Activated naive CD8-positive, alpha-beta T cell treated with anti-CD3 and anti-CD28 coated beads for 36 hours (primary cell): ENCODE measurements around the gene TRAPPC3L. TPM values are rescaled to one million over a fixed set of nuclear protein-coding genes. Genes with fewer than 3 reads are reported as not detected.
A peak's percentile ranks its signal among the peaks of the same experiment; 100 is the strongest.

Experiments used
- DNase-seq: peaks from one replicate; pipeline ENCODE4 v3.0.0; 2021
- H3K27ac Mint-ChIP-seq: one replicate; pipeline ENCODE4 v1.8.0; 2022; ENCODE audit warnings: mild to moderate bottlenecking, moderate library complexity, mixed read lengths
- H3K27me3 Mint-ChIP-seq: one replicate; pipeline ENCODE4 v1.8.0; 2022; ENCODE audit warnings: mild to moderate bottlenecking, mixed read lengths
- H3K36me3 Mint-ChIP-seq: one replicate; pipeline ENCODE4 v1.8.0; 2021; ENCODE audit warnings: mild to moderate bottlenecking, mixed read lengths
- H3K4me1 Mint-ChIP-seq: one replicate; pipeline ENCODE4 v1.8.0; 2021; ENCODE audit warnings: mixed read lengths
- H3K4me3 Mint-ChIP-seq: one replicate; pipeline ENCODE4 v1.8.0; 2022; ENCODE audit warnings: mild to moderate bottlenecking, moderate library complexity, mixed read lengths
- H3K9me3 Mint-ChIP-seq: one replicate; pipeline ENCODE4 v1.8.0; 2022; ENCODE audit warnings: mixed read lengths
- total RNA-seq, 2 experiments: library from RNA; stranded (reverse); gene quantifications; one replicate each; pipeline ENCODE4 v1.2.3, GENCODE V29; 2021

Gene TRAPPC3L
- total RNA-seq, 2 experiments from 2014 or later = not detected

GRCh38 chr6:116475141-116475540 is 70.3 kb downstream of the TRAPPC3L start:
- Mint-ChIP-seq H3K27ac (no peak overlapping the region), H3K4me1 (peaks cover 18% of the 10 kb centered on the region), H3K4me3 (no peak overlapping the region), H3K36me3 (no peaks in the 10 kb centered on the region), H3K9me3 (peaks cover 3% of the 10 kb centered on the region), H3K27me3 (no peaks in the 10 kb centered on the region)
- no peak for DNase-seq

DNA sequence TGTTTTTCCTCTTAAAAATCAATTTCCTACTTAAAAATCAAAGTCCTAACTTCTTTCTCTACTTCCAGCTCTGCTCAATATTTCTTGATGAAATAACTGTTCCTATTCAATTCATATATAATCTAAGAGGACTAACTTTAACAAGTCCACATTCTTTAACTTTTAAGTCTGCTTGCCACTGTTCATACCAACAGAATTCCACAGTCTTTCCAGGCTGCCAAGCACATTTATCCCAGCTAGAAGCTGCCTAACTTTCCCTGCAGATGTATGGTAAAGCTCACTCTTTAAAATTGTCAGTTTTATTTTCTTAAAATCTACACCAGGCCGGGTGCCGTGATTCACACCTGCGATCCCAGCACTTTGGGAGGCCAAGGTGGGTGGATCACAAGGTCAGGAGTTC is 72.8 kb downstream of the TRAPPC3L start:
- no peak for DNase-seq
- Mint-ChIP-seq H3K9me3 (no peaks in the 10 kb centered on the region), H3K36me3 (no peaks in the 10 kb centered on the region), H3K4me1 (peaks cover 18% of the 10 kb centered on the region), H3K27me3 (peaks cover 2% of the 10 kb centered on the region), H3K4me3 (no peak overlapping the region), H3K27ac (no peak overlapping the region)

GRCh38 chr6:116471531-116471930 is 74.0 kb downstream of the TRAPPC3L start:
- DNase-seq = no peak
- H3K4me3 Mint-ChIP-seq = no peak overlapping the region
- no peaks in the 10 kb centered on the region for H3K9me3 Mint-ChIP-seq
- H3K4me1 Mint-ChIP-seq = peaks cover 18% of the 10 kb centered on the region
- no peaks in the 10 kb centered on the region for H3K36me3 Mint-ChIP-seq
- peaks cover 2% of the 10 kb centered on the region for H3K27me3 Mint-ChIP-seq
- no peak overlapping the region for H3K27ac Mint-ChIP-seq

DNA sequence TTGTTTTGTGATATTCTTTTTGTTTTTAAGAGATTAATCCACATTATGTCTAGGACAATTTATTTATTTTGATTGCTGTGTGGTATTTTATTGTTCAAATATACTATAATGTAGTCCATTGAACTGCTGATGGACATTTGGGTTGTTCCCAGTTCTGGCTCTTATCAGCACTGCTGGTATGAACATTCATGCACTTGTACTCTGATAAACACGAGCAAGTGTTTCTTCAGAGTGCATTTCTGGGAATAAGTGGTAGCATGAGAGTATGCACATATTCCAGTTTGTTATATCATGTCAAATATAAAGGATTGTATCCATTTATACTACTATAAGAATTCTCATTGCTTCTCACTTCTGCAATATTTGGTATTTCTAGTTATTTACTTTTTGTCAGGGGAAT is 77.2 kb downstream of the TRAPPC3L start:
- Mint-ChIP-seq H3K9me3 (no peaks in the 10 kb centered on the region), H3K27me3 (peaks cover 18% of the 10 kb centered on the region), H3K4me1 (peaks cover 7% of the 10 kb centered on the region), H3K36me3 (no peaks in the 10 kb centered on the region), H3K4me3 (no peak overlapping the region), H3K27ac (no peak overlapping the region)
- DNase-seq = no peak

GRCh38 chr6:116467514-116467913 is 78.0 kb downstream of the TRAPPC3L start:
- Mint-ChIP-seq H3K4me3 (no peak overlapping the region), H3K9me3 (no peaks in the 10 kb centered on the region)
- DNase-seq = no peak

DNA sequence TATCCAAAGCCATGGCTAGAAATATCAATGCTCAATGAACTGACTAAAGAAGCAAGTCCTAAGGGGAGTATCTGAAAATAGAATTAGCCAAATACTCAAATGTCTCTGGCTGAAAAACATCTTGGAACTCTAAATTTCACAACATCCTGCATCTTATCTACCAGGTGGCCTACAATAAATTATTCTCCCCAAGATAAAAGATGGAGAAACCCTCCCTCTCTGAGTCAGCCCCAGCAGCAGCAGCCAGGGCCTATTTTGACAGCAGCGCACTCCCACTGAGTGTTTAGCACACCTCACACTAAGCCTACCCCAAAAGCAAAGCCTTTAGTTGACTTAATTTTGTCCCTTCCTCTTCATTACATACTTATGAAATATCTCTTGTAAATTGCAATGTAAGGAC is 78.4 kb downstream of the TRAPPC3L start:
- H3K9me3 Mint-ChIP-seq = no peaks in the 10 kb centered on the region
- no peak overlapping the region for H3K4me3 Mint-ChIP-seq
- no peak overlapping the region for H3K27ac Mint-ChIP-seq
- no peak for DNase-seq
- no peaks in the 10 kb centered on the region for H3K36me3 Mint-ChIP-seq
- H3K4me1 Mint-ChIP-seq = peaks cover 7% of the 10 kb centered on the region
- peaks cover 28% of the 10 kb centered on the region for H3K27me3 Mint-ChIP-seq

More at GRCh38 chr6:116467514-116467913, 78.0 kb downstream of the TRAPPC3L start:
- Mint-ChIP-seq H3K27ac (no peak overlapping the region), H3K4me1 (peaks cover 7% of the 10 kb centered on the region), H3K36me3 (no peaks in the 10 kb centered on the region), H3K27me3 (peaks cover 26% of the 10 kb centered on the region)

DNA sequence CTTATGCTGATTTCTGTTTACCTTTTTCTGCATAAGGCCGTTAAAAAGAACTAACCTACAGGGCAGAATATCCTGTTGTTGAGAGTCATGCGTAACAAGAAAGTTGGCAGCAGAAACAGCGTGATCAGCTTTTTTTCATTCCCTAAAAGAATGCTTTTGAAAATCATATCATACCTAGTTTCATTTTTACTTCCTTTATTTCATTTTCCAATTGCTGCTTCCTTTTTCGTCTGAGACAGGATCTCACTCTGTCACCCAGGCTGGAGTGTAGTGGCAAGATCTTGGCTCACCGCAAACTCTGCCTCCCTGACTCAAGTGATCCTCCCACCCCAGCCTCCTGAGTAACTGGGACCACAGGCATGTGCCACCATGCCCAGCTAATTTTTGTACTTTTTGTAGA is 80.2 kb downstream of the TRAPPC3L start:
- peaks cover 16% of the 10 kb centered on the region for H3K4me1 Mint-ChIP-seq
- peaks cover 45% of the 10 kb centered on the region for H3K27me3 Mint-ChIP-seq
- no peaks in the 10 kb centered on the region for H3K36me3 Mint-ChIP-seq
- H3K4me3 Mint-ChIP-seq = no peak overlapping the region
- no peaks in the 10 kb centered on the region for H3K9me3 Mint-ChIP-seq
- H3K27ac Mint-ChIP-seq = no peak overlapping the region
- no peak for DNase-seq

GRCh38 chr6:116463301-116463700 is 82.2 kb downstream of the TRAPPC3L start:
- DNase-seq = no peak
- Mint-ChIP-seq H3K36me3 (no peaks in the 10 kb centered on the region), H3K4me1 (peaks cover 16% of the 10 kb centered on the region), H3K9me3 (no peaks in the 10 kb centered on the region), H3K27me3 (peaks cover 45% of the 10 kb centered on the region), H3K27ac (no peak overlapping the region), H3K4me3 (no peak overlapping the region)

DNA sequence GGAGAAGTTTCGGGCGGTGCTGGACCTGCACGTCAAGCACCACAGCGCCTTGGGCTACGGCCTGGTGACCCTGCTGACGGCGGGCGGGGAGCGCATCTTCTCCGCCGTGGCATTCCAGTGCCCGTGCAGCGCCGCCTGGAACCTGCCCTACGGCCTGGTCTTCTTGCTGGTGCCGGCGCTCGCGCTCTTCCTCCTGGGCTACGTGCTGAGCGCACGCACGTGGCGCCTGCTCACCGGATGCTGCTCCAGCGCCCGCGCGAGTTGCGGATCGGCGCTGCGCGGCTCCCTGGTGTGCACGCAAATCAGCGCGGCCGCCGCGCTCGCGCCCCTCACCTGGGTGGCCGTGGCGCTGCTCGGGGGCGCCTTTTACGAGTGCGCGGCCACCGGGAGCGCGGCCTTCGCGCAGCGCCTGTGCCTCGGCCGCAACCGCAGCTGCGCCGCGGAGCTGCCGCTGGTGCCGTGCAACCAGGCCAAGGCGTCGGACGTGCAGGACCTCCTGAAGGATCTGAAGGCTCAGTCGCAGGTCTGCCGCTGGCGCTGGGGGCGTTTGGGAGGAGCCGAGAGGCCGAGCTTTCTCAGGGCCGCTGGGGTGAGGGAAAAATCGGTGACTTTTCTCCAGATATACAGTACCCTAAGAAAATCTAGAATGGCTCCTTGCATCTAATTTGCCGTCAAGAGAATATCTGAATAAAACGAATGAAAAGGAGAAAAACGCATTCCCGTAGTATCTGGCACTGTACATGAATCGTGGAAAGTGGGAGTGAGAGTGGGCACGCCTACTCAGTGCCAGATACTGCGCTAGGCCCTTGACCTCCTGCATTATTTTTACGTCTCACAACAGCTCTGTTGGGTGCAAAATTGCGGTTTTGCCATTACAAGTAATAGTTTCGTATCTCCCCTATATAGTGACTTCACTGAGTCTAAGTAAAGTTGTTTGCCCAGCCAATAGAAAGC is 83.3 kb downstream of the TRAPPC3L start:
- peak overlapping the region; percentile 62 for H3K4me3 Mint-ChIP-seq
- H3K9me3 Mint-ChIP-seq = no peaks in the 10 kb centered on the region
- H3K27ac Mint-ChIP-seq = peak overlapping the region; percentile 71
- no peaks in the 10 kb centered on the region for H3K36me3 Mint-ChIP-seq
- peaks cover 16% of the 10 kb centered on the region for H3K4me1 Mint-ChIP-seq
- H3K27me3 Mint-ChIP-seq = peaks cover 43% of the 10 kb centered on the region
- peak; percentile 69 for DNase-seq

- peaks cover 19% of the 10 kb centered on the region for H3K4me1 Mint-ChIP-seq
- H3K27ac Mint-ChIP-seq = peak within 1 kb of the TSS; percentile 71
- peaks cover 43% of the 10 kb centered on the region for H3K27me3 Mint-ChIP-seq
- DNase-seq = no peak
- peak within 1 kb of the TSS; percentile 62 for H3K4me3 Mint-ChIP-seq
- no peaks in the 10 kb centered on the region for H3K36me3 Mint-ChIP-seq
- H3K9me3 Mint-ChIP-seq = no peaks in the 10 kb centered on the region
Observed at GRCh38 chr6:116461331-116461931, 84.1 kb downstream of the TRAPPC3L start, which contains the start of gene CALHM6. Gene CALHM6, plus strand, starts transcription at chr6:116461375. Its CDS starts 555 bp downstream, at chr6:116461930.

DNA sequence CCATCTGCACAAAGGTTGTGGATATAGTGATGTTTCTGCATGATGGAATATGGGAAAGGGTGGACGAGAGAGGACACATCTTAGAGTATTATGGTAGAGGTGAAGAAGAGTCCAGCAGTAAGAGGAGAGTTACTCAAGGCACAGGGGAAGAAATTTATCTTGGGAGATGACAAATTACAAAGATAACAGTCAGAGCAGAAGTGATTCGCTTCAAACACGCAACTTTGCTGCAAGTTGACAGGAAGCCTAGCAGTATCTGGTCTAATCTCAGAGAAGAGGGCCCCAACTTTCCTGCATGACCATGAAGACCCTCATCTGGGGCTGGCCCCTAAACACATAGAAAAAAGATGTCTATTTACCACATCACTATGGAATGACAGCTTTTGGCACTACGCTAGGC is 85.6 kb downstream of the TRAPPC3L start:
- Mint-ChIP-seq H3K36me3 (no peaks in the 10 kb centered on the region), H3K9me3 (no peaks in the 10 kb centered on the region), H3K27ac (no peak overlapping the region), H3K27me3 (peaks cover 39% of the 10 kb centered on the region), H3K4me1 (peaks cover 17% of the 10 kb centered on the region), H3K4me3 (no peak overlapping the region)
- DNase-seq = no peak

DNA sequence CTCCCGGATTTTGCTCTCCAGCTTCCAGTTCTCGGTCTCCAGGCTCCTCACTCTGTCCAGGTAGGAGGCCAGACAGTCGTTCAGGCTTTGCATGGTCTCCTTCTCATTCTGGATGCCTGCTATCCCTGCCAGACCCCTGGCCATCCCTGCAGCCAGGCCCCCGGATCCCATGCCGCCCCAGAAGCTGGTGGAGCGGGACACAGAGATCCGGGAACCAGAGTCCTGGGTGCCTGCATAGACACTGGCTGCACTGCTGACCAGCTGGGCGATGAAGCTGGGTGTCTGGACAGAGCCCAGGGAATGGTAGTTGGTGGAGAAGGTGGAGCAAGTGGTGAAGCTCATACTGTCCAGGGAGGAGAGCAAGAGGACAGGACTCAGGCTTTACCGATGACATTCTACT is 87.2 kb downstream of the TRAPPC3L start:
- no peak overlapping the region for H3K4me3 Mint-ChIP-seq
- peaks cover 12% of the 10 kb centered on the region for H3K4me1 Mint-ChIP-seq
- no peaks in the 10 kb centered on the region for H3K36me3 Mint-ChIP-seq
- DNase-seq = no peak
- H3K9me3 Mint-ChIP-seq = no peaks in the 10 kb centered on the region
- H3K27ac Mint-ChIP-seq = no peak overlapping the region
- peaks cover 27% of the 10 kb centered on the region for H3K27me3 Mint-ChIP-seq

GRCh38 chr6:116456927-116457326 is 88.6 kb downstream of the TRAPPC3L start:
- Mint-ChIP-seq H3K27ac (no peak overlapping the region), H3K9me3 (no peaks in the 10 kb centered on the region), H3K4me1 (peaks cover 12% of the 10 kb centered on the region), H3K36me3 (no peaks in the 10 kb centered on the region), H3K27me3 (peaks cover 16% of the 10 kb centered on the region), H3K4me3 (no peak overlapping the region)
- no peak for DNase-seq

- H3K9me3 Mint-ChIP-seq = no peaks in the 10 kb centered on the region
- no peaks in the 10 kb centered on the region for H3K36me3 Mint-ChIP-seq
- H3K4me1 Mint-ChIP-seq = peaks cover 10% of the 10 kb centered on the region
- H3K4me3 Mint-ChIP-seq = no peak overlapping the region
- peaks cover 10% of the 10 kb centered on the region for H3K27me3 Mint-ChIP-seq
- no peak for DNase-seq
- no peak overlapping the region for H3K27ac Mint-ChIP-seq
Observed at GRCh38 chr6:116456106-116456505, 89.4 kb downstream of the TRAPPC3L start.

- no peaks in the 10 kb centered on the region for H3K9me3 Mint-ChIP-seq
- H3K36me3 Mint-ChIP-seq = no peaks in the 10 kb centered on the region
- no peak overlapping the region for H3K4me3 Mint-ChIP-seq
- DNase-seq = no peak
- peaks cover 10% of the 10 kb centered on the region for H3K27me3 Mint-ChIP-seq
- peaks cover 14% of the 10 kb centered on the region for H3K4me1 Mint-ChIP-seq
- H3K27ac Mint-ChIP-seq = no peak overlapping the region
Observed at GRCh38 chr6:116452531-116452930, 93.0 kb downstream of the TRAPPC3L start.
